NCI-H1048 (cell line): ENCODE measurements around the gene SECTM1.
"Not testable (repeated sequence)": the region's sequence is repeated elsewhere in the genome, so short reads cannot be mapped to it uniquely, and the experiment has no call there.

ENCODE experiments used
- DNase-seq: peaks from one replicate; lab custom pipeline; 2025; lab: John Stamatoyannopoulos, UW

Gene SECTM1

DNA sequence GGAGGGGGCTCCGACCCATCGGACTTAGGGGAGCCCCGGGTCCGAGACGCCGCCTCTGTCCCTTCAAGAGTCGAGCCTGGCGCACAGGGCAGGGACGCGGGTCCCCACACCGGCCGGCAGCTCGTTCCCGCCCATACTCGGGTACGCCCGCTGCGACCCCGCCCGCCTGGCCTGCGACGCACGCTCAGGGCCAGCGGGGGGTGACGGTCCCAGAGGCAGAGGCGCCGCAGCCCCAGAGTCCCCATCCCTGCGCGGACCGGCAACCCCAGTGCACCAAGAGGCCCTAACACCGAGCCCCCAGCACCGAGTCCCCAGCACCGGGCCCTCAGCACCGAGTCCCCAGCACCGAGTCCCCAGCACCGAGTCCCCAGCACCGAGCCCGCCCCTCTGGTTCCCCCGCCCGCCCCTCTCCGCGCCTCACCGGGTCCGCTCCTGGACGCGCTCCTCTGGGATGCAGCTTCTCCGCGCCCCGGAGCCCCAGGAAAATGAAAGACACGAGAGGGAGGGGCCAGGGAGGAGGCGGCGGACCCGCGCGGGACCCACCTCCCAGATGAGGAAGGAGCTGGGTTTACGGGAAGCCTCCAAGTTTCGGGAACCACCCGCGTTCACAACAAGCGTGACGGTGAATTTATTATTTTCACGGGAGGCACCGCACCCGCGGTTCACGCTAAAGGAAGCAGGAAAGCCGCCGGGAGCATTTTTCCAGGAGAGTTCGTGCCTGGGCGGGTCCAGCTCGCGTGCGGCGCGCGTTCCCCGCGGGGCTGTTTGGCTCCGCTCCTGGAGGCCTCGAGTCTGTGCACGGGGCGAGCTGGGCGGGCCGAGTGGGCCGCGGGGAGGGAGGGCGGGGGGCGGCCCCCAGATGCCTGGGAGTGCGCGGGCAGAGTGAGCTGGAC is at the start of gene SECTM1:
TSS of gene SECTM1 (minus strand) at position 488 of the 893 bp plus-strand sequence. CDS start 6,526 bp downstream, outside the sequence.
- DNase-seq: no peak

DNA sequence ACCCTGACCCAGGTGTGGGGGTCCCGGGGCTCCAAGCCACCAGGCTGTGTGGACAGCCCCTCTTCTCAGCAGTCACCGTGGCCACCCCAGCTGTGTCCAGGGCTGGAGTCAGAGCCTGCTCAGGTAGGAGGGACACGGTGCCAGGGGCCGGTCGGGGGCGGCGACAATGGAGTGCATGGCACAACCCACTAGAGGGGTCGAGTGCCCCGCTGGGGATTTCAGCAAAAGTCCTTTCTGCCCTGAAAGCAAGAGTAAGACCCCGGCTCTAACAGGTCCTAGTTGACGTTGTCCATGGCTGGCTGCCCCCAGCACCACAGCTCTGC is 49.3 kb upstream of the SECTM1 start:
- DNase-seq: no peak

- DNase-seq: not testable (repeated sequence)
Measured at GRCh38 chr17:82382220-82382932, 48.8 kb upstream of the SECTM1 start.

- DNase-seq: not testable (repeated sequence)
Measured at GRCh38 chr17:82381703-82382009, 48.1 kb upstream of the SECTM1 start.

DNA sequence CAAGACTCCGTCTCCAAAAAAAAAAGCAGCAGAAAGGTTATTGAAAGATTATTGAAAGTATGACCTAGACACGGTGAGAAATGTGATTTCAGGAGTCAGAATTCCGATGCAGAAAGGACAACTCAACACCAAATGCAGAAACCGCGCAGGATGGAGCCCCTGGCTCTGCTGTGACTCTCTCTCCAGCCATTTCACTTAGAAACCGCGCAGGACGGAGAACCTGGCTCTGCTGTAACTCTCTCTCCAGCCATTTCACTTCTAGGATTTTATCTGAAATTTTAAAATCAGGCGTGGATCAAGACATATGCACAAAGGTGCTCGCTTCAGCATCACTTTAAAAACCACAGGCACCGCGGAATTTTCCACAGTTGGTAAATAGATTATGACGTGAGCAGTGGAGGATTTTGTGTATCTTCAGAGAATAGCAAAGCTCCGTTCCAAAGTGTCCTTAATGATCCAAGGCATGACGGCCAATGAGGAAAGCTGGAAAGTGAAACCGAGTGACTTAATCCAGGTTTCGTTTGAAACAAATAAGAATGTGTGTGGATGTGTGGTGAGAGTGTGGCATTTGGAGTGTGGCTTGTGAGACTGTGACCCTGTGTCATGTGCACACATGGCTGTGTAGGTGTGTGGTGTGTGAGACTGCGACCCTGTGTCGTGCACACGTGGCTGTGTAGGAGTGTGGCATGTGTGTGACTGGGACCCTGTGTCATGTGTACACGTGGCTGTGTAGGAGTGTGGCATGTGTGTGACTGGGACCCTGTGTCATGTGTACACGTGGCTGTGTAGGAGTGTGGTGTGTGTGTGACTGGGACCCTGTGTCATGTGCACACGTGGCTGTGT is 47.5 kb upstream of the SECTM1 start:
- no peak for DNase-seq

- DNase-seq: no peak
Measured at GRCh38 chr17:82378741-82379021, 45.1 kb upstream of the SECTM1 start.

DNA sequence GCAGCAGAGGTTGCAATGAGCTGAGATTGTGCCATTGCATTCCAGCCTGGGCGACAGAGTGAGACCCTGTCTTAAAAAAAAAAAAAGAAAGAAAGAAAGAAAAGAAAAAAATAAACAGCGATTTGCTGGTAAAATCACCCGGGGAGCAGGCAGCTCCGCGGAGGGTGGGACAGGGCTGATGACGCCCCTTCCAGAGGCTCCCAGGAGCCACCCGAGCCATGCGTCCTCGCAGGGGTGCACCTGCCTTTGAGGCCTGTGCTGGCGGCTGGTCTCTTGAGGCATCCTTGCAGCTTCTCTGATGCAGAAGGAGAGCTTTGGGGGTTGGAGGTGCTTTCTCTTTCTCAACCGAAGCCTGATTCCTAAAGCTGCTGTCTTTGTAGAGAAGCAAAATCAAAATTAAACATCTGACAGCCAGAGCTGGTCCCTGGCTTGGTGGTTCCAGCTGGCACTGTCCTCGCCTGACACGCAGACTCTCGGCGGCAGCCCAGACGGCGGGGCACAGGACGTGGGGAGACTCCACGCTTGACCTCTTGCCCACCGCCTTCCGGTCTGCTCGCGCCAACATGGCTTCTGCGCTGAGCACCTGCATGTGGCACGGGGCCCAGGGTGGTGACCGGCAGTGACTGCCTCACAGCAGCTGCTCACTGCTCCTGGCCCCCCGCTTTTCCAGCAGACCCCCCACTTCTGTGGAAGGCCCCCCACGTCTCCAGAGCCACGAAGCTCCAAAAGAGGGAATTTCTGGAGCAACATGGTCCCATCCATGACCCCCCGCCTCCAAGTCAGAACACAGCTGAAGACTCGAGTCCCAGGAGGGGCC is 44.6 kb upstream of the SECTM1 start:
- DNase-seq: no peak

DNA sequence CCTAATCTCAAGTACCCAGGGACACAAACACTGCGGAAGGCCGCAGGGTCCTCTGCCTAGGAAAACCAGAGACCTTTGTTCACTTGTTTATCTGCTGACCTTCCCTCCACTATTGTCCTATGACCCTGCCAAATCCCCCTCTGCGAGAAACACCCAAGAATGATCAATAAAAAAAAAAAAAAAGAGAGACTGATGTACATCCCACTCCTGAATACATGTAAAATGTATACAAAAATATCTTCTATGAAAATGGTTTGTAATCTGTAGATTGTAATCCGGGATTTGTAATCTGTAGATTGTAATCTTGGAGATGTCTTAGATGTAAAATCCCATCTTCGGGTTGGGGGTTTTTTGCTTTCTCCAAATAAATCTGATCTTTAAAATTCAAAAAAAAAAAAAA is 43.7 kb upstream of the SECTM1 start:
- not testable (repeated sequence) for DNase-seq

DNA sequence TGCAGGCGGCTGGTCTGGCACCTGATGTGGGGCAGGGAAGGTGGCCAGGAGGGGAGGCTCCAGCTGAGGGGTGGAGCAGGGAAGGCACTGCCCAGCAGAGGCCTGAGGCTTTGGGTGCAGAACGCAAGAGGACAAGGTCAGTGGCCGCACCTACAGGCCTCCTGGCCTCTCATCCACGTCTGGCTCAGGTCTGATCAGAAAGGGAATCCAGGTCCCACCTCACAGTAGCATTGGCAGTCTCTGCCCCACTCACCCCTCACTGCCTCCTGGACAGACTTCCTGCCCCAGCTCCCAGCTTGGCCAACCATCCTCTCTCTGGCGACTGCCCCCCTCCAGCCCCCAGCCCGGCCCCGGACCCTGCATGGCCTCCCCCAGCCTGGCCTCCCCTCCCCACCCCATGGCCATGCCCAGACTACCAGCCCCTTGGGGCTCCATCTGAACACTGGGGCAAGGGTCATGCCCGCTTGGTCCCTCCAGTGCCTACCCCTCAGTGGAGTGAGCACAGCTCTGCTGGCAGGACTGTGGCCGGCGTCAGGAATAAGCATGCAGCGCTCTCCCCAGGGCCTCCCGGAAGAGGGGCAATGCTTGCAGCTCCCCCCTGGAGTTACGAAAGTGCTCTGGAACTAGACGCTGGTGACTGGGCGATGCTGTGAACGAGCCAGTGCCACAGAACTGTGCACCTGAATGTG is 42.6 kb upstream of the SECTM1 start:
- DNase-seq: no peak

DNA sequence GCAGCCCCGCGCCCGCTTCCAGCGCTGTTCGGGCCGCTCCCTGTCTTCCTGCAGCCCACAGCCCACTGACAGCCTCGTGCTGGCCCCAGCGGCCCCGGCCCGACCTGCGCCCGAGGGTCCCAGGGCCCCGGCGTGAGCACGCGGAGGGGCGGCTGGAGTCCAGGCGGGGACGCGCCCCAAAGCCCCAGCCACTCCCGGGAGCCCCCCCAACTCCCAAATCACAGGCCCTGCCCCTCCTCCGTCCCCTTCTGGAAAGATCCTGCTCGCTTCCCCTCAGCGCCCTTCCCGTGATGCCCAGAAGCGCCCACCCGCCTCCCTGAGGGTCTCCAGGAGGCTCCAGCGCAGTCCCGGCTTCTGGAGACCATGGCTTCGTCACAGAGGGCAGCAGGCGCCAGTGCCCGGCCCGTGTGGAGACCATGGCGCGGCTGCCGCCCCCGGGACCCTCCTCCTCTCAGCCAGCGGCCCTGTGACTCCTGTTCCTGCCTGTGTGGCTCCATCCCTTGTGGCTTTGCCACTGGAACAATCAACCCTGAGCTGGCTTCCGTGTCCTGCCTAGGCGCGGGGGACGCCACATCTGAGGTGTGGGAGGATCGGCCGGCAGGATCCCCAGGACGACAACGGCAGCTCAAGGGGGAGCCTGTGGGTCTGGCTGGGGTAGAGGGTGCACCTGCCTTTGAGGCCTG is 41.9 kb upstream of the SECTM1 start:
- no peak for DNase-seq

- DNase-seq: no peak
Measured at GRCh38 chr17:82374626-82375331, 41.2 kb upstream of the SECTM1 start.

- DNase-seq: no peak
Measured at GRCh38 chr17:82373731-82374625, 40.4 kb upstream of the SECTM1 start.

DNA sequence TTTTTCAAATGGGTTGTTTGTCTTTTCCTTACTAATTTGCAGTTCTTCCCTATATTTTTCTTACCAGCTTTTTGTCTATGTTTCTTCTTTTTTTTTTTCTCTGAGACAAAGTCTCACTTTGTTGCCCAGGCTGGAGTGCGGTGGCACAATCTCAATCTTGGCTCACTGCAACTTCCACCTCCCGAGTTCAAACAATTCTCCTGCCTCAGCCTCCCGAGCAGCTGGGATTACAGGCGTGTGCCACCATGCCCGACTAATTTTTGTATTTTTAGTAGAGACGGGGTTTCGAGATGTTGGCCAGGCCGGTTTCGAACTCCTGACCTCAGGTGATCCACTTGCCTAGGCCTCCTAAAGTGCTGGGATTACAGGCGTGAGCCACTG is 39.5 kb upstream of the SECTM1 start:
- DNase-seq: not testable (repeated sequence)

- DNase-seq: no peak
Measured at GRCh38 chr17:82372249-82373071, 38.9 kb upstream of the SECTM1 start.

- DNase-seq: no peak
Measured at GRCh38 chr17:82371333-82372248, 38.0 kb upstream of the SECTM1 start, which contains the start of gene UTS2R. Gene UTS2R, plus strand, starts transcription at chr17:82371765. Its CDS starts 2,560 bp downstream, at chr17:82374325.

- no peak for DNase-seq
Measured at GRCh38 chr17:82370471-82371332, 37.1 kb upstream of the SECTM1 start.
